ENCODE results near the gene LRCH4. TPM values are rescaled to one million over a fixed set of nuclear protein-coding genes. Genes with fewer than 3 reads are reported as not detected.
A peak's percentile ranks its signal among the peaks of the same experiment; 100 is the strongest.

LRCH4 gene
- total RNA-seq, 1 experiment from 2014 or later = 66.4 TPM

DNA sequence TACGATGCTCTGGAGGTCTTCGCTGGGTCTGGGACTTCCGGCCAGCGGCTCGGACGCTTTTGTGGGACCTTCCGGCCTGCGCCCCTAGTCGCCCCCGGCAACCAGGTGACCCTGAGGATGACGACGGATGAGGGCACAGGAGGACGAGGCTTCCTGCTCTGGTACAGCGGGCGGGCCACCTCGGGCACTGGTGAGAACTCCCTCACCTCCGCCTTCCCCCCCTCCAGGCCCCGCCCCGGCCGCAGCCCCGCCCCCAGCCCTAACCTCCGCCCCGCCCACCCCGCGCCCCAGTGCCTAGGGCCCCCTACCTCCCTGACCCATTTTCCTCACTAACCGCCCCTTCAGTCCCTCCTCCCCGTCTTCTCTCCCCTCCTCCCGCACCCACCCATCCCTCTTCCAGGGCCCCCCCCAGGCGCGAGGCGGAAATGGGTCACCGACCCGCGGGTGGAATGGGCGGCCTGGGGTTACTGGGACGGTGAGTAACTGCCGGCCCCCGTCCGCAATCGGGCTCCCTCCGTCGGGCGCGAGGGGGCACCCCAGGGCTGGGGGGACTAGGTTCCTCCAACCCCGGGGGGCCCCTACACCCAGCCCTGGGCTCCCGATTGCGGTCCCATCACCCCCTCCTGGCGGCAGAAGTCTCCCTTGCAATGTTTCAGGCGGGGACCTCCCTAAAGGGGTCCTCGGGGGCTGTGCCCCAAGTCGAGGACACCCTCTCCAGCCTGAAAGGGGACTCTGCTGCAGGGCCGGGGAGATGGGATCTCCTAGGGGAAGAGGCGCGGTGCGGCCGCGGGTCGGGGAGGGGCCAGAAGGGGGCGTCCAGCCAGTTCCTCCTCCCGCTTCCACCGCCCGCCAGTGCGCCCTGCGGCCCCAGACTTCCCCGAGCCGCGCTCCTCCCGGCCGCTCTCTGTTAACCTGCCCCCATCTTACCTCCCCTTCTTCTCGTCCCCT, 18.4 kb upstream of the LRCH4 start:
- Histone ChIP-seq H3K27ac (ENCODE audit: low read length) (peak overlapping the region; percentile 78), H3K27me3 (ENCODE audit: control insufficient read depth, insufficient read depth, low read length) (no peaks in the 10 kb centered on the region), H3K36me3 (ENCODE audit: control insufficient read depth, insufficient read depth, low read length) (no peaks in the 10 kb centered on the region), H3K9me3 (ENCODE audit: control insufficient read depth, insufficient read depth, low read depth, low read length) (no peaks in the 10 kb centered on the region), H3K4me3 (ENCODE audit: low read depth in 2 of 2, low read length in 2 of 2) (peak overlapping the region; percentile 67 to 79), H3K4me1 (ENCODE audit: control insufficient read depth, insufficient read depth, low read length) (peaks cover 8% of the 10 kb centered on the region; the same call in 1 of the 2 replicates)
- BruUV-seq (replicated peaks) = no TSS peak
- ChIA-PET CTCF (interaction anchor here (0.5 kb wide), 1 partner anchor 22 kb away, joined by 4 read pairs; no protein-coding TSS in a partner anchor), POLR2A (interaction anchor here (0.6 kb wide), 1 partner anchor 71 kb away, joined by 3 read pairs; no protein-coding TSS in a partner anchor)
- TF ChIP-seq SIN3A (IDR thresholded peaks at IDR 0.05; ENCODE audit: borderline replicate concordance, insufficient read depth, low read depth, low read length) (0 out of 2 replicates have a peak, but pooled peaks have one; percentile 32), CTCF (IDR thresholded peaks at IDR 0.05) (peak; percentile 81), TCF7L2 (IDR thresholded peaks at IDR 0.05; ENCODE audit: low read depth, low read length) (no peak), POLR2AphosphoS5 (IDR thresholded peaks at IDR 0.05; ENCODE audit: low read depth, low read length) (0 out of 2 replicates have a peak, but pooled peaks have one; percentile 2)
- TF ChIP-seq, protein P1, sequence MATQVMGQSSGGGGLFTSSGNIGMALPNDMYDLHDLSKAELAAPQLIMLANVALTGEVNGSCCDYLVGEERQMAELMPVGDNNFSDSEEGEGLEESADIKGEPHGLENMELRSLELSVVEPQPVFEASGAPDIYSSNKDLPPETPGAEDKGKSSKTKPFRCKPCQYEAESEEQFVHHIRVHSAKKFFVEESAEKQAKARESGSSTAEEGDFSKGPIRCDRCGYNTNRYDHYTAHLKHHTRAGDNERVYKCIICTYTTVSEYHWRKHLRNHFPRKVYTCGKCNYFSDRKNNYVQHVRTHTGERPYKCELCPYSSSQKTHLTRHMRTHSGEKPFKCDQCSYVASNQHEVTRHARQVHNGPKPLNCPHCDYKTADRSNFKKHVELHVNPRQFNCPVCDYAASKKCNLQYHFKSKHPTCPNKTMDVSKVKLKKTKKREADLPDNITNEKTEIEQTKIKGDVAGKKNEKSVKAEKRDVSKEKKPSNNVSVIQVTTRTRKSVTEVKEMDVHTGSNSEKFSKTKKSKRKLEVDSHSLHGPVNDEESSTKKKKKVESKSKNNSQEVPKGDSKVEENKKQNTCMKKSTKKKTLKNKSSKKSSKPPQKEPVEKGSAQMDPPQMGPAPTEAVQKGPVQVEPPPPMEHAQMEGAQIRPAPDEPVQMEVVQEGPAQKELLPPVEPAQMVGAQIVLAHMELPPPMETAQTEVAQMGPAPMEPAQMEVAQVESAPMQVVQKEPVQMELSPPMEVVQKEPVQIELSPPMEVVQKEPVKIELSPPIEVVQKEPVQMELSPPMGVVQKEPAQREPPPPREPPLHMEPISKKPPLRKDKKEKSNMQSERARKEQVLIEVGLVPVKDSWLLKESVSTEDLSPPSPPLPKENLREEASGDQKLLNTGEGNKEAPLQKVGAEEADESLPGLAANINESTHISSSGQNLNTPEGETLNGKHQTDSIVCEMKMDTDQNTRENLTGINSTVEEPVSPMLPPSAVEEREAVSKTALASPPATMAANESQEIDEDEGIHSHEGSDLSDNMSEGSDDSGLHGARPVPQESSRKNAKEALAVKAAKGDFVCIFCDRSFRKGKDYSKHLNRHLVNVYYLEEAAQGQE (IDR thresholded peaks at IDR 0.05; ENCODE audit: insufficient read depth in 1 of 2, low read depth in 2 of 2, low read length in 1 of 2) = no peak
- in situ Hi-C loops (cut with HindIII; ENCODE audit: low pct_unique_long_range_greater_than_20kb, low sequenced_read_pairs) (no loop called here), intact Hi-C loops (cut with micrococcal nuclease; ENCODE audit: unreplicated experiment) (no loop called here)
- peak; percentile 88 for ATAC-seq
- no peak for DNase-seq (ENCODE audit: low read depth, low spot score)

- peaks cover 8% of the 10 kb centered on the region; the same call in 1 of the 2 replicates for H3K4me1 ChIP-seq (ENCODE audit: control insufficient read depth, insufficient read depth, low read length)
- peak; percentile 8; the same call in 1 of the 2 replicates for ATAC-seq
- CTCF ChIA-PET = interaction anchor here (0.5 kb wide), 1 partner anchor 22 kb away, joined by 4 read pairs; no protein-coding TSS in a partner anchor
- H3K36me3 ChIP-seq (ENCODE audit: control insufficient read depth, insufficient read depth, low read length) = no peaks in the 10 kb centered on the region
- no peak for TF ChIP-seq CTCF (IDR thresholded peaks at IDR 0.05)
- no peak for TF ChIP-seq POLR2AphosphoS5 (IDR thresholded peaks at IDR 0.05; ENCODE audit: low read depth, low read length)
- no peak for TF ChIP-seq SIN3A (IDR thresholded peaks at IDR 0.05; ENCODE audit: borderline replicate concordance, insufficient read depth, low read depth, low read length)
- TF ChIP-seq, protein P1 (IDR thresholded peaks at IDR 0.05; ENCODE audit: insufficient read depth in 1 of 2, low read depth in 2 of 2, low read length in 1 of 2) = no peak
- no peak for TF ChIP-seq TCF7L2 (IDR thresholded peaks at IDR 0.05; ENCODE audit: low read depth, low read length)
- no peaks in the 10 kb centered on the region for H3K27me3 ChIP-seq (ENCODE audit: control insufficient read depth, insufficient read depth, low read length)
- H3K4me3 ChIP-seq (ENCODE audit: low read depth in 2 of 2, low read length in 2 of 2) = peak overlapping the region; percentile 51 to 67
- BruUV-seq (replicated peaks) = no TSS peak
- peak overlapping the region; percentile 2; the same call in 1 of the 2 replicates for H3K27ac ChIP-seq (ENCODE audit: low read length)
- intact Hi-C loops (cut with micrococcal nuclease; ENCODE audit: unreplicated experiment) (no loop called here), in situ Hi-C loops (cut with HindIII; ENCODE audit: low pct_unique_long_range_greater_than_20kb, low sequenced_read_pairs) (no loop called here)
- POLR2A ChIA-PET = no interaction called here
- H3K9me3 ChIP-seq (ENCODE audit: control insufficient read depth, insufficient read depth, low read depth, low read length) = no peaks in the 10 kb centered on the region
- no peak for DNase-seq (ENCODE audit: low read depth, low spot score)
Observed at GRCh38 chr7:100603726-100604027, 17.7 kb upstream of the LRCH4 start.
